Cardiac atrium fibroblast (primary cell): ENCODE data around the gene BMP6. TPM values are rescaled to one million over a fixed set of nuclear protein-coding genes. Genes with fewer than 3 reads are reported as not detected.

Experiments
- total RNA-seq: library from RNA; depleted of rRNA; stranded (reverse); fragments of >200 nt; gene quantifications from 2 replicates; pipeline ENCODE4 v1.2.3, GENCODE V29; 2015

Gene BMP6
- total RNA-seq: 30.6 and 43.1 TPM in 2 replicates

DNA sequence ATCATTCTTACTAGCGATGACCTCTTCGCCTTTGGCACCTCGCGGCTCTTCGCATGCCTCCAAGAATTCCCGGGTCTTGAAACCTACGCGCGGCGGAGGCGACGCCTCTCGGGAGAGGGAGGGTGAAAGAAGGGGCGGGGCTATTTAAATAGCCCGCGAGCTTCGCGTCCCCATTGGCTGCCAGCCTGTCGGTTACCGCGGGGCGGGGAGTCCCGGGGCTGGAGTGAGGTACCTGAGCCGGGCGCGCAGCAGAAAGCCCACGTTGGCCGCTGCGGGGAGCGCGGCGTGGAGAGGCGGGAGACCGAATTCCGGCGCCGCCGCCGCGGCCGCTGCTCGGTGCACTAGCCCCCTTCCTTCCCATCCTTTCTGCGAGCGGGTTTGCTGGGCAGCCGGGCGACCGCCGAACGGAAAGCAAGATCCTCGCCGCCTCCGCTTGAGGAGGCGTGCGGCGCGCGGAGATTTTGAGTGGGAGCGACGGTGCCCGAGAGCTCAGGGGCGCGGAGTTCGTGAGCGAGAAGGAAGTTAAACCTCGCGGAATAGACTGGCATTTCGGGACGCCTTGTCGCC lies at the start of gene BMP6:
BMP6 (plus strand) TSS at position 251 of the 567 bp plus-strand sequence. CDS start 857 bp downstream, outside the sequence.

GRCh38 chr6:7910654-7911344 lies 184.9 kb downstream of the BMP6 start, which contains the start of gene TXNDC5:
TXNDC5 (minus strand) TSS chr6:7910788; CDS start chr6:7910776, 12 bp downstream.

Other genes with a start within 250 kb of the BMP6 start
- 0.36 and 1.5 TPM in 2 replicates for gene DSP, start 184.4 kb upstream of the BMP6 start, total RNA-seq
- 10.0 and 16.2 TPM in 2 replicates for gene SNRNP48, start 135.9 kb upstream of the BMP6 start, total RNA-seq
- 497 and 547 TPM in 2 replicates for gene TXNDC5, start 184.7 kb downstream of the BMP6 start, total RNA-seq